ENCODE results near the gene ITPR2. TPM values are rescaled to one million over a fixed set of nuclear protein-coding genes. Genes with fewer than 3 reads are reported as not detected.

ITPR2 gene
- total RNA-seq, 1 donor, result 19.2 TPM

DNA sequence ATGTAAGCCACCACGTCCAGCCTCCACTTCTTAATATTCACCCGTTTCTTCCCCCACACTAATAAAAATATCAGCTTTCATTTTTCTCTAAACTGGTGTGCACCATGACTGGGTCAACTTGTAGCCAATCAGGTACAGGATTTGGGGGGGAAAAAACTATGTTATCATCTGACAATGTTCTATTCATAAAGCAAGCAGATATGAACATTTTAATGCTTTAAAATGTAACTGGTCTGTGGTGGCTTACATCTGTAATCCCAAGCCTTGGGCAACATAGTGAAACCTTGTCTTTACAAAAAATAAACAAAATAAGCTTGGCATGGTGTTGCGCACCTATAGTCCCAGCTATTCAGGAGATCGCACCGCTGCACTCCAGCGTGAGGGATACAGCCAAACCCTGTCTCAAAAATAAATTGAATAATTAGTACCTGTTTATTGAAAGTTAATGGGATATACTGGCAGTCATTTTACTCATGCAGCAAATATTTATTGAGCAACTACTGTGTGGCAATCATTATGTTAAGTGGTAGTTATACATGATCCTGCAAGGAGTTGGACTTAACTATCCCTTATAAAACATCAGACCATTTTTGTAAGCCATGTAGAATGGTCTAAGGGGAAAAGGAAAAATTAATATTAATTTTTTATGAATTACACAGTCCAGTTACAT lies 15.3 kb upstream of the ITPR2 start:
- Histone ChIP-seq H4K20me1 (ENCODE audit: insufficient read depth, low read length) (no peaks in the 10 kb centered on the region), H3K27me3 (ENCODE audit: insufficient read depth, low read length) (peaks cover 2% of the 10 kb centered on the region), H3K9me3 (ENCODE audit: low read depth, low read length) (no peaks in the 10 kb centered on the region), H3K79me2 (ENCODE audit: insufficient read depth, low read length) (no peaks in the 10 kb centered on the region), H3K4me1 (ENCODE audit: insufficient read depth, low read length) (peaks cover 7% of the 10 kb centered on the region), H3K27ac (ENCODE audit: low read depth, low read length) (no peak overlapping the region), H3K4me2 (ENCODE audit: insufficient read depth, low read length) (no peak overlapping the region), H3K36me3 (ENCODE audit: insufficient read depth, low read length) (no peaks in the 10 kb centered on the region), H3K4me3 (ENCODE audit: insufficient read depth, low read length) (no peak overlapping the region), H2AFZ (ENCODE audit: low read length) (no peak overlapping the region)
- no peak for TF ChIP-seq CTCF (IDR thresholded peaks at IDR 0.05; ENCODE audit: extremely low read depth, low read depth, low read length)
- DNase-seq (ENCODE audit: insufficient read length, low spot score, missing footprints), result no peak

GRCh38 chr12:26847431-26847830 lies 14.4 kb upstream of the ITPR2 start:
- Histone ChIP-seq H3K4me3 (ENCODE audit: insufficient read depth, low read length) (no peak overlapping the region), H3K9me3 (ENCODE audit: low read depth, low read length) (no peaks in the 10 kb centered on the region), H4K20me1 (ENCODE audit: insufficient read depth, low read length) (no peaks in the 10 kb centered on the region), H3K27me3 (ENCODE audit: insufficient read depth, low read length) (peaks cover 2% of the 10 kb centered on the region), H3K36me3 (ENCODE audit: insufficient read depth, low read length) (no peaks in the 10 kb centered on the region), H3K79me2 (ENCODE audit: insufficient read depth, low read length) (no peaks in the 10 kb centered on the region), H3K27ac (ENCODE audit: low read depth, low read length) (no peak overlapping the region), H3K4me1 (ENCODE audit: insufficient read depth, low read length) (peaks cover 7% of the 10 kb centered on the region), H2AFZ (ENCODE audit: low read length) (no peak overlapping the region), H3K4me2 (ENCODE audit: insufficient read depth, low read length) (no peak overlapping the region)
- no peak for TF ChIP-seq CTCF (IDR thresholded peaks at IDR 0.05; ENCODE audit: extremely low read depth, low read depth, low read length)
- DNase-seq (ENCODE audit: insufficient read length, low spot score, missing footprints), result no peak

GRCh38 chr12:26846416-26846815 lies 13.4 kb upstream of the ITPR2 start:
- H3K9me3 ChIP-seq (ENCODE audit: low read depth, low read length), result no peaks in the 10 kb centered on the region
- H3K36me3 ChIP-seq (ENCODE audit: insufficient read depth, low read length), result no peaks in the 10 kb centered on the region
- no peak for DNase-seq (ENCODE audit: insufficient read length, low spot score, missing footprints)
- H4K20me1 ChIP-seq (ENCODE audit: insufficient read depth, low read length), result no peaks in the 10 kb centered on the region
- no peak overlapping the region for H3K27ac ChIP-seq (ENCODE audit: low read depth, low read length)
- H3K4me2 ChIP-seq (ENCODE audit: insufficient read depth, low read length), result peak overlapping the region; percentile 30
- H2AFZ ChIP-seq (ENCODE audit: low read length), result no peak overlapping the region
- TF ChIP-seq CTCF (IDR thresholded peaks at IDR 0.05; ENCODE audit: extremely low read depth, low read depth, low read length), result no peak
- no peak overlapping the region for H3K4me3 ChIP-seq (ENCODE audit: insufficient read depth, low read length)
- H3K4me1 ChIP-seq (ENCODE audit: insufficient read depth, low read length), result peaks cover 7% of the 10 kb centered on the region
- H3K27me3 ChIP-seq (ENCODE audit: insufficient read depth, low read length), result peaks cover 2% of the 10 kb centered on the region
- no peaks in the 10 kb centered on the region for H3K79me2 ChIP-seq (ENCODE audit: insufficient read depth, low read length)

DNA sequence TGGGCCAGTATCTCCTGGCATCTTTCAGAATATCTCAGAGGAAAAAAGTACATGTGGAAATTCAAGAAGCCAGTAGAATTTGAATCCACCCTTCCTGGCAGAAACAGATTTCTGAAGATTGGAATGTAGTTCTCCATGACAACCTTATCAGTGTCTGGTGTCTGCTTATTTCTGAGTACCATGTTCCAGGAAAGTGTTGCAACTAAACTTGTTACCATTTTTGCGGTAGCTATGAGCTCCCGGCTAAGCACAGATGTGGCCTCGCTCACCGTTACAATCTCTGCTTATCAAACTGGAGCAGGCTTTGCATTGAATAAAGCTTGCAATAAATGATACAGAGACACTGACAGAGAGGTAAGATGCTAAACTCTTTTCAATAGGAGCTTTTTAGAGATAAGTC lies 13.0 kb upstream of the ITPR2 start:
- no peaks in the 10 kb centered on the region for H3K9me3 ChIP-seq (ENCODE audit: low read depth, low read length)
- no peak overlapping the region for H2AFZ ChIP-seq (ENCODE audit: low read length)
- H3K79me2 ChIP-seq (ENCODE audit: insufficient read depth, low read length), result no peaks in the 10 kb centered on the region
- H3K4me2 ChIP-seq (ENCODE audit: insufficient read depth, low read length), result peak overlapping the region; percentile 30
- H3K27me3 ChIP-seq (ENCODE audit: insufficient read depth, low read length), result peaks cover 2% of the 10 kb centered on the region
- no peak for TF ChIP-seq CTCF (IDR thresholded peaks at IDR 0.05; ENCODE audit: extremely low read depth, low read depth, low read length)
- H3K27ac ChIP-seq (ENCODE audit: low read depth, low read length), result no peak overlapping the region
- DNase-seq (ENCODE audit: insufficient read length, low spot score, missing footprints), result peak; percentile 86
- H4K20me1 ChIP-seq (ENCODE audit: insufficient read depth, low read length), result no peaks in the 10 kb centered on the region
- H3K4me1 ChIP-seq (ENCODE audit: insufficient read depth, low read length), result peaks cover 7% of the 10 kb centered on the region
- H3K4me3 ChIP-seq (ENCODE audit: insufficient read depth, low read length), result no peak overlapping the region
- no peaks in the 10 kb centered on the region for H3K36me3 ChIP-seq (ENCODE audit: insufficient read depth, low read length)
